GM21529 (cell line): ENCODE measurements around the gene STK24.

ENCODE experiments used
- ATAC-seq: cut with Tn5 transposase; IDR thresholded peaks from one replicate; pipeline ENCODE4 v1.9.1; 2021; ENCODE audit not compliant: unreplicated experiment

STK24 gene

GRCh38 chr13:98439896-98440295, 137.0 kb downstream of the STK24 start:
- no peak for ATAC-seq

- no peak for ATAC-seq
Measured at GRCh38 chr13:98439126-98439828, 137.6 kb downstream of the STK24 start.

GRCh38 chr13:98438246-98439125, 138.4 kb downstream of the STK24 start:
- no peak for ATAC-seq

GRCh38 chr13:98436233-98436910, 140.5 kb downstream of the STK24 start:
- no peak for ATAC-seq

- no peak for ATAC-seq
Measured at GRCh38 chr13:98435376-98435775, 141.5 kb downstream of the STK24 start.

- ATAC-seq: no peak
Measured at GRCh38 chr13:98434060-98434459, 142.8 kb downstream of the STK24 start.

- ATAC-seq: no peak
Measured at GRCh38 chr13:98433654-98434053, 143.3 kb downstream of the STK24 start.

- ATAC-seq: no peak
Measured at GRCh38 chr13:98432638-98433037, 144.3 kb downstream of the STK24 start.

GRCh38 chr13:98429977-98430736, 146.8 kb downstream of the STK24 start:
- no peak for ATAC-seq

- ATAC-seq: no peak
Measured at GRCh38 chr13:98429531-98429930, 147.4 kb downstream of the STK24 start.

- no peak for ATAC-seq
Measured at GRCh38 chr13:98429081-98429480, 147.8 kb downstream of the STK24 start.

GRCh38 chr13:98428256-98428966, 148.5 kb downstream of the STK24 start:
- no peak for ATAC-seq

GRCh38 chr13:98427331-98427995, 149.4 kb downstream of the STK24 start:
- ATAC-seq: no peak

- ATAC-seq: no peak
Measured at GRCh38 chr13:98423417-98423816, 153.5 kb downstream of the STK24 start.

- no peak for ATAC-seq
Measured at GRCh38 chr13:98422046-98422445, 154.9 kb downstream of the STK24 start.

GRCh38 chr13:98420554-98421175, 156.2 kb downstream of the STK24 start:
- ATAC-seq: no peak

GRCh38 chr13:98419786-98420553, 156.9 kb downstream of the STK24 start:
- ATAC-seq: no peak

- ATAC-seq: no peak
Measured at GRCh38 chr13:98416408-98416807, 160.5 kb downstream of the STK24 start.
